Stimulated activated naive B cell treated with anti-CD40 and anti-IgM and Interleukin-4, amounts not matched to agents 10 μg/mL and 1 μg/mL and 100 μg/mL, for 72 hours (primary cell): Measurements from ENCODE around the gene ARHGAP30.
"Not testable (repeated sequence)": the region's sequence is repeated elsewhere in the genome, so short reads cannot be mapped to it uniquely, and the experiment has no call there.

Experiments used
- ATAC-seq, 2 donors: fragments of 150-1000 bp; cut with Tn5 transposase; replicated peaks; 2 replicates each; pipeline ENCODE4 v1.10.0; 2021; ENCODE audit warnings: moderate library complexity in 1 of 2
- DNase-seq: peaks from one replicate; pipeline ENCODE4 v3.0.0; 2021
- H3K27ac Mint-ChIP-seq: one replicate; pipeline ENCODE4 v1.8.0; 2022; ENCODE audit warnings: mild to moderate bottlenecking, mixed read lengths
- H3K27me3 Mint-ChIP-seq, 2 donors: one replicate each; pipeline ENCODE4 v1.8.0; 2022; ENCODE audit warnings: mixed read lengths in 2 of 2
- H3K36me3 Mint-ChIP-seq, 2 donors: one replicate each; pipeline ENCODE4 v1.8.0; 2022; ENCODE audit warnings: mixed read lengths in 2 of 2, mild to moderate bottlenecking in 1 of 2
- H3K4me1 Mint-ChIP-seq, 2 donors: one replicate each; pipeline ENCODE4 v1.8.0; 2022; ENCODE audit warnings: mixed read lengths in 2 of 2, mild to moderate bottlenecking in 1 of 2
- H3K4me3 Mint-ChIP-seq, 2 donors: one replicate each; pipeline ENCODE4 v1.8.0; 2022; ENCODE audit warnings: mild to moderate bottlenecking in 2 of 2, mixed read lengths in 2 of 2, moderate library complexity in 1 of 2
- H3K9me3 Mint-ChIP-seq, 2 donors: one replicate each; pipeline ENCODE4 v1.8.0; 2022; ENCODE audit warnings: mixed read lengths in 2 of 2, mild to moderate bottlenecking in 1 of 2

The ARHGAP30 gene

DNA sequence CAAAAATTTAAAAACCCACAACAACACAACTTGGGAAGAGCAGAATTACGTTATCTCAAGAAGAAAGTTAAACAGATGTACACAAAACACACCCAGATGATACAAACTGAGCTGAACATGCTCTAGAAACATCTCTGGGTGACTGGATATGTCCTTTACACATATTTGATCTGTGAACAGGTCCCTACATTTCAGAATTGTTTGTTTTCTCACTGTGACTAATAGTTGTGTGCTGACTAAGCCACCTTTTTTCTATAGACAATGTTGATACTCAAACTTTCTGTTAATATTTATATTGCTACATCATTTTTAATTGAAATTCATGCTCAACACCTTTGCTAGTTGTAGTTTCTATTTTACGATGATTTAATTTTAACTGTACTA lies 47.7 kb downstream of the ARHGAP30 start:
- ATAC-seq (no peak), DNase-seq (no peak)
- Mint-ChIP-seq H3K27ac (no peak overlapping the region), H3K4me1 (peaks cover 30 to 51% of the 10 kb centered on the region in 2 donors), H3K36me3 (peaks cover 5 to 7% of the 10 kb centered on the region in 2 donors), H3K4me3 (peak overlapping the region; percentile 89 to 93), H3K9me3 (peaks cover 2 to 3% of the 10 kb centered on the region in 2 donors), H3K27me3 (no peaks in the 10 kb centered on the region)

DNA sequence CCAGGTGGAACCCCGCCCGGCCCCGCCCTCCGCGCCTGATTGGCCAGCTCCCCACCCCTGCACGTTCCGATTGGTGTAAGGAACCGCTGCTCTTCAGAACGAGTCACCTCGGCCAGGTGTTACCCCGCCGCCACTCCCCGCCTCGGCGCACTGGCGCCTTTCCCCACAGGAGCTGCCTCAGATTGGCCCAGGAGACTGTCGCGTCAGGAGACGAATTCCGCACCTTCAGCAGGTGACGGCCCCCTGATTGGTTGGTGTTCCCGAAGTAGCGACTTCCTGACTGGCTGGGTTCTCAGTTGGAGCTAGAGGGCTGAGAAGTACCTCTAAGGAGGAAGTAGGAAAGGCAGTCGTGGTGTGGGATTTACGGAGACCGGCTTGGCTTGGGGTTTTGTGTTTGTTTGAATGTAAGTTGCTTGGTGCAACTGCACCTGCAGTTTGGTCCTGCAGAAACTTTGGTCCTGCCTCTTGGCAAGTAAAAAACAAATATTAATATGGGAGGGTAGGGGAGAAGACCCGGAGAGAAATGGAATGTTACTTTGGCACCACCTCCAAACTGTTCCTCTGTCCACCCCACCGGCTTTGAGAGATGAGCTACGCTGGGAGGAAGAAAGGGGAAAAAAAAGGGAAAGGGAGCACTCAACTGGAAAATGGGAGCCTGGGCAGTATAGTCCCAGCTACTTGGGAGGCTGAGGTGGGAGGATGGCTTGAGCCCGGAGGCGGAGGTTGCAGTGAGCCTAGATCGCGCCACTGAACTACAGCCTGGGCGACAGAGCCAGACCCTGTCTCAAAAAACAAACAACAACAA lies 48.3 kb downstream of the ARHGAP30 start:
- peak overlapping the region; percentile 75 for H3K27ac Mint-ChIP-seq
- H3K27me3 Mint-ChIP-seq: no peaks in the 10 kb centered on the region
- ATAC-seq (peak; percentile 94 to 96), DNase-seq (peak; percentile 79)
- peak overlapping the region; percentile 89 to 93 for H3K4me3 Mint-ChIP-seq
- H3K9me3 Mint-ChIP-seq: no peaks in the 10 kb centered on the region
- H3K4me1 Mint-ChIP-seq: peaks cover 30 to 53% of the 10 kb centered on the region in 2 donors
- peaks cover 2 to 3% of the 10 kb centered on the region in 2 donors for H3K36me3 Mint-ChIP-seq

DNA sequence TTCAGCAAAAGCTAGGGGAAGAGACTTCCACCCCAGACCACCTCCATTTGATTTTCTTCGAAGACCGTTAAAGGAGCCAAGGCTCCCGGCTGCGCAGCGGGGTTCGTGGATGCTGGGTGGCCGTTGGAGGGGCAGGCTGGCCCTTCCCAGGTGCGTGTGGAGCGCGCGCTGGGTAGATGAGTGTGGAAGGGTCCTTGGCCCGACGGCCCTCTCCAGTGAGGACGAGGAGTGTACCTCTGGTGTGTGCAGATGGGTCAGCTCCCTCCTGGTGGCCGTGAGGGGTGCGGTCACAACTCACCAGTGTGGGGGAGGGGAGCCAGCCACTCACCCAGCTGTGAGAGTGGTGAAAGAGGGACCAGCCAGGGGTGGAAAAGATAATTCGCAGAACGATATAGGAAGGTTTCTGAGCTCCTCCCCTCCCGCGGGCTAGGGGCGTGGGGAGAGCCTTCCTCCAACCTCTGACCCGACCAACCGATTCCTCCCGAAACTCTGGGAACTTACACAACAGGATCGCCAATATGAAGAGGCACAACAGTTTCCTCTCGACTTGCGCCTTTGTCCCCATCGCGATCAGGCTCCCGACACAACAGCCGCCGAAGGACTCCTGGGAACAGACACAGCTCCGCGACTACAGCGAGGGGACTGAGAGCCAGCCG lies 49.1 kb downstream of the ARHGAP30 start, which contains the start of gene F11R:
TSS of gene F11R (minus strand) at position 644 of the 656 bp plus-strand sequence. CDS start at position 565, 79 bp downstream.
- H3K4me1 Mint-ChIP-seq: peaks cover 30 to 54% of the 10 kb centered on the region in 2 donors
- H3K36me3 Mint-ChIP-seq: peaks cover 2 to 3% of the 10 kb centered on the region in 2 donors
- H3K9me3 Mint-ChIP-seq: no peaks in the 10 kb centered on the region
- H3K27ac Mint-ChIP-seq: peak within 1 kb of the TSS; percentile 75
- peak within 1 kb of the TSS; percentile 89 to 93 for H3K4me3 Mint-ChIP-seq
- no peak for DNase-seq
- peak; percentile 51 to 57 for ATAC-seq
- no peaks in the 10 kb centered on the region for H3K27me3 Mint-ChIP-seq

DNA sequence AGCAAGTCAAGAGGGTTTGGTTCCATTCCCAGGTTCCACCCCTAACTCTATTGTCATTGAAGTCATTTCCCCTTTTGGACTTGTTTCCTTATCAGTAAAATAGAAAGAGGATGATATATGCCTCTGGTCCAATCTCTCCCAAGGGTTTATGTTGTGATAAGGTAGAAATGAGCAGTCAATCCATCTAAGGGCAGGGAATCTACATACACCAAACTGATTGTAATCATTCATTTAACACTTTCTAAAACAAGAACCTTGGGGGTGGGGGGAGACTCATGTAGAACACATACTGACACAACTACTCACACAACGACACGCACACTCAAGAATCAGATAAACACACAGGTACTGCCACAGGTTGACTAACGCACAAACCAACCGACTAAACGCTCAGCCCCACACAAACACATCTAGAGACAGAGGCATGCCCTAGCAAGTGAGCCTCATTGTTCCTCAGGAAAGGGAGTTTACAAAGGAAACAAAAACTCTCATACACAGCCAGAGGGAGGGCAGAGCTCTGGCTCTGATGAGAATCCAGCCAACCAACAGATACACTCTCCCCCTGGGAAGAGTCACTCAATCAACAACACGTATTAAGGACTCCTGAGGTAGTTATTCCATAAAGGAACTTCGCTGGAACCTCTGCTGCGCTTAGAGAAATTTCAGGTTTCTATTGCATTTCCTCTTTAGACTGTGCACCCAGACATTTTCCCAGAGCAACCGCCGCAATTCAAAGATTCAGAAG lies 49.8 kb downstream of the ARHGAP30 start:
- no peaks in the 10 kb centered on the region for H3K9me3 Mint-ChIP-seq
- ATAC-seq (no peak), DNase-seq (no peak)
- peak overlapping the region; percentile 75 for H3K27ac Mint-ChIP-seq
- peak overlapping the region; percentile 89 to 93 for H3K4me3 Mint-ChIP-seq
- peaks cover 1 to 3% of the 10 kb centered on the region in 2 donors for H3K36me3 Mint-ChIP-seq
- no peaks in the 10 kb centered on the region for H3K27me3 Mint-ChIP-seq
- peaks cover 30 to 54% of the 10 kb centered on the region in 2 donors for H3K4me1 Mint-ChIP-seq

DNA sequence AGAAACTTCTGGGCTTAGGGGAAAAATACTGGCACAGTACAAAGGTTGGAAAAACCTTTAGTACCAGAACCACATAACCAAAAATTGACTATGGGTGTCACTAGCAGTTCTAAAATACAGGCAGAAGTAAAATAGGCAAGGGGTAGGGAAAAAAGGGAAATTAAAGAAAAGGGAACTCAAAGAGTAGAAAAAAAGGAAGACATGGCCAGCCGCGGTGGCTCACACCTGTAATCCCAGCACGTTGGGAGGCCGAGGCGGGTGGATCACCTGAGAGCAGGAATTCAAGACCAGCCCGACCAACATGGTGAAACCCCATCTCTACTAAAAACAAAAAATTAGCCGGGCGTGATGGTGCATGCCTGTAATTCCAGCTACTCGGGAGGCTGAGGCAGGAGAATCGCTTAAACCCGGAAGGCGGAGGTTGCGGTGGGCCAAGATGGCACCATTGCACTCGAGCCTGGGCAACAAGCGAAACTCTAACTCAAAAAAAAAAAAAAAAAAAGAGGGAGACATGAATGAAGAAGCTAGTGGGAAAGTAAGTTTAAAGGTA lies 50.5 kb downstream of the ARHGAP30 start:
- H3K4me1 Mint-ChIP-seq: peaks cover 31 to 55% of the 10 kb centered on the region in 2 donors
- H3K9me3 Mint-ChIP-seq, H3K27ac Mint-ChIP-seq: not testable (repeated sequence)

DNA sequence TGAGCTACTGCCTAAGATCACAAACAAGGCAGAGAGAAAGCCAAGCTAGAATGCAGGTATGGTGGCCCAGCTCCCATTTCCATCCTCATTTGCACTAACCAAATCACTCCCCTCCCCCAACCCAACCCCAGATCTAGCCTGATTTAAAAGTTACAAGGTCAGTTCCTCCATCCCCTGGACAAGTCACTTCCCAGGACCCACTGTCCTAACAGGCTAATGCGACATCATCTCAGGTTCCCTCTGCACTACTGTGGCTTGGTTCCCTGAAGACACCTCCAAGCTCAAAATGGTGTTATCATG lies 51.1 kb downstream of the ARHGAP30 start:
- Mint-ChIP-seq H3K36me3 (peaks cover 0 to 3% of the 10 kb centered on the region in 2 donors), H3K27ac (no peak overlapping the region), H3K27me3 (no peaks in the 10 kb centered on the region), H3K9me3 (no peaks in the 10 kb centered on the region), H3K4me1 (peaks cover 36 to 57% of the 10 kb centered on the region in 2 donors), H3K4me3 (no peak overlapping the region)
- DNase-seq (no peak), ATAC-seq (no peak)

More for the DNA sequence above, 50.5 kb downstream of the ARHGAP30 start:
- H3K27me3 Mint-ChIP-seq, ATAC-seq, DNase-seq, H3K36me3 Mint-ChIP-seq: not testable (repeated sequence)
- peak overlapping the region in 1 of 2 donors; percentile 37 for H3K4me3 Mint-ChIP-seq

DNA sequence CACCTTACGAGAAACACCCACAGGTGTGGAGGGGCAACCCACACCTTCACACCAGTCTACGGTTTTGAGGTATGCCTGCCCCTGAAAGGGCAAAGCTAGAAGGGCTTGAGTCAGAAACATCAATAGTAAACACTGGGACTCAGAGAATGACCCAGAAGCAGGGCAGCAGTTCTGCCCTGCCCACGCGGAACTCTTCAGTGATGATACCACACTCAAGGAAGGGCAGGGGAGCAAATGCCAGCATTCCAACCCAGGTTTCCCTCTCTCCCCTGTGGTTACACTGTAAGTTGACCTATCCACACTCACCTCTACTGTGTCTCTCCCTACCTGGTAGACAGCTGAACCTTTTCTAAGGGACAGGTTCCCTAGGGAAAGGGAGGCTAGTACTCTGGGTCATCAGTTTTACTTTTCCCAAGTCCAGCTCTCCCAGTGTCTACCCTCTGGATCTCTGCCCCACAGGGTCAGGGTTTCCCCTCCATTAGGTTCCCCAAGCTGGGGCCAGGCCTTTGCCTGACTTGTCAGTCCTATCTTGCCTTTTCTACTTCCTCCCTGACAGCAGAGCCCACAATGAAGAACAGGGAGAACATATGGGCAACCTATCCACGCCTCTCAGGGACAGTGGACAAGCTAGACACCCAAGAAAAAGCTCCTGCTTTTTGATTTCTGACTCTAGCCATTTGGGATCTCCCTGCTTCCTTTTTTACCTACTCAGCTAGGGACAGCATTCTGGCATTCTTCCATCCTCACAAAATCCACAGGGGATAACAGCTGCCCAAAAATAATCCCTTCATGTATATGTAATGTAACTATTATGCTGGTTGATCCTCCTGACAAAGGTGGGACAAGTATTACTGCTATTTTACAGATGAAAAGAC lies 51.7 kb downstream of the ARHGAP30 start:
- H3K4me1 Mint-ChIP-seq: peaks cover 41 to 61% of the 10 kb centered on the region in 2 donors
- H3K27me3 Mint-ChIP-seq: no peaks in the 10 kb centered on the region
- H3K27ac Mint-ChIP-seq: peak overlapping the region; percentile 49
- no peak overlapping the region for H3K4me3 Mint-ChIP-seq
- H3K36me3 Mint-ChIP-seq: peaks cover 0 to 3% of the 10 kb centered on the region in 2 donors
- ATAC-seq (no peak), DNase-seq (no peak)
- H3K9me3 Mint-ChIP-seq: no peaks in the 10 kb centered on the region

DNA sequence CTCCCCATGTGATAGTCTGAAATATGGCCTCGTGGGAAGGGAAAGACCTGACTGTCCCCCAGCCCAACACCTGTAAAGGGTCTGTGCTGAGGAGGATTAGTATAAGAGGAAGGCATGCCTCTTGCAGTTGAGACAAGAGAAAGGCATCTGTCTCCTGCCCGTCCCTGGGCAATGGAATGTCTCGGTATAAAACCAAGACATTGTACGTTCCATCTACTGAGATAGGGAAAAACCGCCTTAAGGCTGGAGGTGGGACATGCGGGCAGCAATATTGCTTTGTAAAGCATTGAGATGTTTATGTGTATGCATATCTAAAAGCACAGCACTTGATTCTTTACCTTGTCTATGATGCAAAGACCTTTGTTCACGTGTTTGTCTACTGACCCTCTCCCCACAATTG lies 52.5 kb downstream of the ARHGAP30 start:
- not testable (repeated sequence) for H3K36me3 Mint-ChIP-seq

DNA sequence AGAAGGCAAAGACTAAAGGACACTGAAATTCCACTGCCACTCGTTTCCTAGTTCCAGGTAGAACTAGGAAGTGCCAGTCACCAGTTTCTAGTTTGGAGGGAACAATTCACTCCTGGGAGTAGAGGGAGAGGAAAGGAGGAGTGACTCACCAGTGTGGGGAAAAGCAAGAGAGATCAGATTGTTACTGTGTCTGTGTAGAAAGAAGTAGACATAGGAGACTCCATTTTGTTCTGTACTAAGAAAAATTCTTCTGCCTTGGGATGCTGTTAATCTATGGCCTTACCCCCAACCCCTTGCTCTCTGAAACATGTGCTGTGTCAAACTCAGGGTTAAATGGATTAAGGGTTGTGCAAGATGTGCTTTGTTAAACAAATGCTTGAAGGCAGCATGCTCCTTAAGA lies 53.0 kb downstream of the ARHGAP30 start:
- H3K36me3 Mint-ChIP-seq, ATAC-seq: not testable (repeated sequence)
- H3K4me1 Mint-ChIP-seq: peaks cover 39 to 62% of the 10 kb centered on the region in 2 donors

More for the DNA sequence above, 52.5 kb downstream of the ARHGAP30 start:
- H3K4me3 Mint-ChIP-seq, H3K27ac Mint-ChIP-seq, H3K9me3 Mint-ChIP-seq, DNase-seq, ATAC-seq, H3K27me3 Mint-ChIP-seq: not testable (repeated sequence)
- peaks cover 41 to 58% of the 10 kb centered on the region in 2 donors for H3K4me1 Mint-ChIP-seq

DNA sequence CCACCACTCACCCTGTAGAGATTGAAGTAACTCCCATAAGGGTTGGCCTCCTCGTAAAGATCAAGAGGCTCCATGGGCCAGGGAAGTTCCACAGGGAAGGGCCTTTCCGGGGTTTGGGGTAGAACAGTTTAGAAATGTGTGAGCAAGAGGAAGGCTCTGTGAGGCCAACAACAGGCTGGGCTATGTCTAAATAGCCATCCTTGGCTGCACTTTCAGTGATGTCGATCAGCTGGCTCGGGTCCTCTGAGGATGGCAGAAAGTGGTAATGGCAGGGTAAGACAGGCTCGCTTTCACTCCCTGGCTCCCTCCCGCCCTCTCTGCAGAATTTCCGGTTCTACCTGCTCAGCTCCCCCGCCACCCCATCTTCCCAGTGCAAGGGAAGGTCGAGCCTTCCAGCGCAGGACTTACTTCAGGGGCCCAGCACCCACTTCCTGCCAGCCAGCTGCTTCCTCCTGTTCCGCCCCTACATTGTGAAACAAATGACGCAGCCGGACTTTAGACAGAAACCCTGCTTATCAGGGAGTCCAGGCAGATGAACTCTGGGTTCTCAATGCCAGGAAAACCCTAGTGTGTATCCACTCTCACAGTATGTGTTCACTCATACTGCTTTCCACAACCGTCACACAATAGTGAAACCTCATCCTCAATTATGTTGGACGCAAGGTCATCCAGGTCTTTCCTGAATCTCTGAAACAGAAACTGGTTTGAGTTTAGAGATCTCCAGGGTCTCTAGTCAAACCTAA lies 56.0 kb downstream of the ARHGAP30 start:
- no peaks in the 10 kb centered on the region for H3K36me3 Mint-ChIP-seq
- H3K9me3 Mint-ChIP-seq: no peaks in the 10 kb centered on the region
- H3K27ac Mint-ChIP-seq: peak overlapping the region; percentile 97
- H3K4me3 Mint-ChIP-seq: peak overlapping the region; percentile 86 to 88
- DNase-seq (peak; percentile 71), ATAC-seq (peak; percentile 91 to 93)
- peaks cover 17 to 41% of the 10 kb centered on the region in 2 donors for H3K4me1 Mint-ChIP-seq
- H3K27me3 Mint-ChIP-seq: no peaks in the 10 kb centered on the region

More for the DNA sequence above, 53.0 kb downstream of the ARHGAP30 start:
- H3K4me3 Mint-ChIP-seq, H3K27me3 Mint-ChIP-seq, DNase-seq, H3K9me3 Mint-ChIP-seq, H3K27ac Mint-ChIP-seq: not testable (repeated sequence)

DNA sequence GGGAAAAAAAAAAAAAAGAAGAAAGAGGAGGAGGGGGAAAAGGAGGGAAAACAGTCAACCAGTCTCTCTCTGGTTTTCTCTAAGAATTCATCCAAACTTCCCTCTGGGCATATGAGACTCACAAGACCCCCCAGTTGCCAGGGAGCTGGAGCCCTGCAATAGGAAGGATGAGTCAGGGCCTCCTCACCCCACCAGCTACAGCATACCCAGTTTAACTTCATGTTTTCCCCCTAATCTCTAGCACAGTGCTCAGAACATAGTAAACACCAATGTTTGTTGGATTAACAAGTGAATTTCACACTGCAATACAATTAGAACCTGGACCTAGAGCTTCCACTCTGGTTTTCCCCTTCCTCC lies 56.6 kb downstream of the ARHGAP30 start:
- ATAC-seq: no peak
- Mint-ChIP-seq H3K4me1 (peaks cover 16 to 36% of the 10 kb centered on the region in 2 donors), H3K36me3 (no peaks in the 10 kb centered on the region)

DNA sequence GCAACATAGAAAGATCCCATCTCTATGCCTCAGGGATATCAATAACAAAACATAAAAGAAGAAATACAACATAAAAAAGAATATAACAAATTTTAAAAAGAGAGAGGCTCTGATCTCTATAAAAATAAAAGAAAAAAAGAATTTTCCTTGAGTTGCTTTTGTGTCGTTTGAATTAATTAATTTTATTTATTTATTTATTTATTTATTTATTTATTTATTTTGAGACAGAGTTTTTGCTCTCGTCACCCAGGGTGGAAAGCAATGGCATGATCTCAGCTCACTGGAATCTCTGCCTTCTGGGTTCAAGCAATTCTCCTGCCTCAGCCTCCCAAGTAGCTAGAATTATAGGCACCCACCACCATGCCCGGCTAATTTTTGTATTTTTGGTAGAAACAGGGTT lies 57.3 kb downstream of the ARHGAP30 start:
- no peaks in the 10 kb centered on the region for H3K36me3 Mint-ChIP-seq
- no peak overlapping the region for H3K27ac Mint-ChIP-seq
- H3K4me3 Mint-ChIP-seq: no peak overlapping the region
- H3K4me1 Mint-ChIP-seq: peaks cover 12 to 31% of the 10 kb centered on the region in 2 donors
- no peaks in the 10 kb centered on the region for H3K27me3 Mint-ChIP-seq
- no peaks in the 10 kb centered on the region for H3K9me3 Mint-ChIP-seq
- DNase-seq (no peak), ATAC-seq (no peak)

More for the DNA sequence above, 56.6 kb downstream of the ARHGAP30 start:
- peak overlapping the region; percentile 97 for H3K27ac Mint-ChIP-seq
- H3K27me3 Mint-ChIP-seq: no peaks in the 10 kb centered on the region
- H3K9me3 Mint-ChIP-seq: no peaks in the 10 kb centered on the region
- DNase-seq: no peak
- H3K4me3 Mint-ChIP-seq: peak overlapping the region; percentile 86 to 88
